HepG2 (cell line): ENCODE measurements around the gene NPHP4. TPM values are rescaled to one million over a fixed set of nuclear protein-coding genes. Genes with fewer than 3 reads are reported as not detected.

Source experiments
- CEBPB ChIP-seq: IDR thresholded peaks from 2 replicates; pipeline ENCODE4 v1.6.1; 2011; ENCODE audit warnings: low read depth, low read length, improper control_type of control experiment, borderline replicate concordance
- CENPT ChIP-seq: sonication (generic); formaldehyde crosslinking; IDR thresholded peaks from 2 replicates; pipeline ENCODE4 v1.8.0; 2022; ENCODE audit warnings: low read depth, mild to moderate bottlenecking, moderate library complexity, missing genetic modification reagents
- DMAP1 ChIP-seq: IDR thresholded peaks from 2 replicates; pipeline ENCODE4 v1.6.1; 2016
- EEA1 ChIP-seq: sonication (generic); formaldehyde crosslinking; IDR thresholded peaks from 2 replicates; pipeline ENCODE4 v1.5.1; 2020; ENCODE audit warnings: mild to moderate bottlenecking, missing genetic modification reagents, borderline replicate concordance
- FOSL2 ChIP-seq: sonication (generic); formaldehyde crosslinking; IDR thresholded peaks from 2 replicates; pipeline ENCODE4 v1.4.0; 2020; ENCODE audit warnings: missing genetic modification reagents
- GZF1 ChIP-seq: sonication (generic); formaldehyde crosslinking; IDR thresholded peaks from 2 replicates; pipeline ENCODE4 v1.5.1; 2020; ENCODE audit warnings: mild to moderate bottlenecking, missing genetic modification reagents
- HOXA7 ChIP-seq: sonication (generic); formaldehyde crosslinking; IDR thresholded peaks from 2 replicates; pipeline ENCODE4 v1.8.1; 2022; ENCODE audit warnings: mild to moderate bottlenecking, missing genetic modification reagents, moderate library complexity
- MTF1 ChIP-seq: sonication (generic); formaldehyde crosslinking; IDR thresholded peaks from 2 replicates; pipeline ENCODE4 v1.5.0; 2020; ENCODE audit warnings: missing genetic modification reagents
- MYC ChIP-seq: sonication (generic); formaldehyde crosslinking; IDR thresholded peaks from 2 replicates; pipeline ENCODE4 v1.9.0; 2021; ENCODE audit warnings: missing genetic modification reagents, borderline replicate concordance
- NFIB ChIP-seq: sonication (generic); formaldehyde crosslinking; IDR thresholded peaks from 2 replicates; pipeline ENCODE4 v1.9.0; 2021; ENCODE audit warnings: missing genetic modification reagents, mild to moderate bottlenecking, borderline replicate concordance
- NPAS2 ChIP-seq: sonication (generic); formaldehyde crosslinking; IDR thresholded peaks from 2 replicates; pipeline ENCODE4 v1.8.0; 2022; ENCODE audit warnings: mild to moderate bottlenecking, missing genetic modification reagents, borderline replicate concordance
- PHB2 ChIP-seq: fragments of 450-650 bp; IDR thresholded peaks from 2 replicates; pipeline ENCODE4 v1.6.1; 2018; ENCODE audit not compliant: partially characterized antibody
- PHF20 ChIP-seq: sonication (generic); formaldehyde crosslinking; IDR thresholded peaks from 2 replicates; pipeline ENCODE4 v1.5.0; 2020; ENCODE audit warnings: mild to moderate bottlenecking, missing genetic modification reagents
- SP4 ChIP-seq: sonication (generic); formaldehyde crosslinking; IDR thresholded peaks from 2 replicates; pipeline ENCODE4 v1.8.1; 2023; ENCODE audit warnings: mild to moderate bottlenecking, missing genetic modification reagents
- SSRP1 ChIP-seq: IDR thresholded peaks from 2 replicates; pipeline ENCODE4 v1.6.1; 2016; ENCODE audit warnings: control low read depth
- XRCC5 ChIP-seq: fragments of 200-400 bp; formaldehyde crosslinking; optimal IDR thresholded peaks from 2 replicates; pipeline ENCODE3; 2017; ENCODE audit warnings: mild to moderate bottlenecking, low read length
- ZNF30 ChIP-seq: sonication (generic); formaldehyde crosslinking; IDR thresholded peaks from 2 replicates; pipeline ENCODE4 v1.5.0; 2020; ENCODE audit warnings: mild to moderate bottlenecking, missing genetic modification reagents
- ZNF879 ChIP-seq: sonication (generic); formaldehyde crosslinking; IDR thresholded peaks from 2 replicates; pipeline ENCODE4 v1.8.1; 2023; ENCODE audit warnings: missing genetic modification reagents
- polyA plus RNA-seq, 8 experiments: library from polyadenylated mRNA; depleted of rRNA in 3 of 8; stranded (reverse) in 7 of 8; unstranded in 1 of 8; fragments of >200 nt; fragmentation: Illumina TruSeq in 4 of 8; extraction: Trizol in 4 of 8; gene quantifications; 2 replicates each; pipeline versions ENCODE4 v1.2.1 to v1.2.3, GENCODE V29; 2011 to 2016; ENCODE audit warnings: low read depth in 4 of 8, missing spikeins in 1 of 8, mixed read lengths in 1 of 8; ENCODE audit not compliant: insufficient read depth in 1 of 8
- total RNA-seq, 5 experiments: library from RNA; depleted of rRNA; stranded (reverse); fragments of >200 nt; fragmentation: Illumina TruSeq; extraction: Trizol; gene quantifications; 2 replicates each; pipeline ENCODE4 v1.2.3, GENCODE V29; 2016; ENCODE audit warnings: low read depth in 1 of 5
- TF ChIP-seq, protein P1 (sequence below): sonication (generic); formaldehyde crosslinking; IDR thresholded peaks from 2 replicates; pipeline ENCODE4 v1.4.0; 2020; ENCODE audit warnings: missing genetic modification reagents
- TF ChIP-seq, protein P2 (sequence below): sonication (generic); formaldehyde crosslinking; conservative IDR thresholded peaks from 2 replicates; pipeline ENCODE4 v1.8.0; 2022; ENCODE audit warnings: mild to moderate bottlenecking, moderate library complexity, missing genetic modification reagents
- TF ChIP-seq, protein P3 (sequence below): sonication (generic); formaldehyde crosslinking; IDR thresholded peaks from 2 replicates; pipeline ENCODE4 v1.9.0; 2022; ENCODE audit warnings: low read depth, missing genetic modification reagents
- TF ChIP-seq, protein P4 (sequence below): sonication (generic); formaldehyde crosslinking; IDR thresholded peaks from 2 replicates; pipeline ENCODE4 v1.4.0; 2020; ENCODE audit warnings: missing genetic modification reagents; ENCODE audit errors: not compliant biosample characterization

NPHP4 gene
- total and polyA plus RNA-seq, 2 of the 13 experiments (the other 11 are each of a cell fraction or from before 2014, with no cell fraction given) = 4.4 to 6.8 TPM

DNA sequence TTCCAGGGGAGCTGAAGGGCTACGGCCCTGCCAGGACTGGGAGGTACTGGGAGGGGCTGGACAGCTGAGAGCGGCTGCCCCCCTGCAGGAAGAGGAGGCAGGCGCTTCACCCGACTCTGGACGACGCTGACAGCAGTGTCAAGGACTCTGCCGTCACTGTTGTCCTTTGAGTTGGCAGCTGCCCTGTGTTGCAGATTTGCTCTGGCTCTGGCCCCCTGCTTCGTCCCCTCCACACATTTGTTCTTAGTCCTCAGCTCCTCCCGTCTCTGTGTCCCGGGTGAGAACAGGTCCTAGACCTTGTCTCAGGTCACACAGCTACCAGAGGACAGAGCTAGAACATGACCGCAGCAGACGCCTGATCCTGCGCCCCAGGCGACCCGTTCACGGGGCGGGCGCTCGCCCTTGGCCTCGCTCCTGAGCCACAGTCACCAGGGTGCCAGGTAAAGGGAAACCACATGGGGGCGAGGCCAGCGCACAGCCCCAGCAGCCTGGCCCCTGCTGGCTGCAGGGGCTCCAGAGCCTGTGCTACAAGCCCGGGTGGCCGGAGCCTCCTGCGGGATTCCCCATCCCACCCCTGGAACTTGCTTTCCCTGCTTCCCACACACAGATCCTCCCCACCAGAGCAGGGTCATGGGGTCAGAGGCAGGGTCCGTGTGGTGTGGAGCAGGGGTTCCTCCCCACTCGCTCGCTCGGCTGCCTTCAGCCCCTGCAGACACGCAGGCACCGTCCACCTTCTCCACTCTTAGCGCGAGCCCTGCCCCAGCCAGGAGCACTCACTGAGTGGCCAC, 10.7 kb upstream of the NPHP4 start (continued):
- TF ChIP-seq ZNF879 (no peak), FOSL2 (0 out of 2 replicates have a peak, but pooled peaks have one; percentile 2), ZNF30 (CRISPR knock-in tag) (0 out of 2 replicates have a peak, but pooled peaks have one; percentile 42), EEA1 (CRISPR knock-in tag) (no peak), PHF20 (CRISPR knock-in tag) (no peak), GZF1 (CRISPR knock-in tag) (no peak), MYC (peak; percentile 22; the same call in 1 of the 2 replicates), SP4 (CRISPR knock-in tag) (0 out of 2 replicates have a peak, but pooled peaks have one; percentile 24), HOXA7 (CRISPR knock-in tag) (no peak), CEBPB (no peak), NFIB (CRISPR knock-in tag) (no peak), DMAP1 (CRISPR knock-in tag) (no peak), MTF1 (CRISPR knock-in tag) (no peak), NPAS2 (no peak), XRCC5 (peak; percentile 39), CENPT (CRISPR knock-in tag) (no peak), PHB2 (no peak), SSRP1 (no peak)
- TF ChIP-seq, protein P1, sequence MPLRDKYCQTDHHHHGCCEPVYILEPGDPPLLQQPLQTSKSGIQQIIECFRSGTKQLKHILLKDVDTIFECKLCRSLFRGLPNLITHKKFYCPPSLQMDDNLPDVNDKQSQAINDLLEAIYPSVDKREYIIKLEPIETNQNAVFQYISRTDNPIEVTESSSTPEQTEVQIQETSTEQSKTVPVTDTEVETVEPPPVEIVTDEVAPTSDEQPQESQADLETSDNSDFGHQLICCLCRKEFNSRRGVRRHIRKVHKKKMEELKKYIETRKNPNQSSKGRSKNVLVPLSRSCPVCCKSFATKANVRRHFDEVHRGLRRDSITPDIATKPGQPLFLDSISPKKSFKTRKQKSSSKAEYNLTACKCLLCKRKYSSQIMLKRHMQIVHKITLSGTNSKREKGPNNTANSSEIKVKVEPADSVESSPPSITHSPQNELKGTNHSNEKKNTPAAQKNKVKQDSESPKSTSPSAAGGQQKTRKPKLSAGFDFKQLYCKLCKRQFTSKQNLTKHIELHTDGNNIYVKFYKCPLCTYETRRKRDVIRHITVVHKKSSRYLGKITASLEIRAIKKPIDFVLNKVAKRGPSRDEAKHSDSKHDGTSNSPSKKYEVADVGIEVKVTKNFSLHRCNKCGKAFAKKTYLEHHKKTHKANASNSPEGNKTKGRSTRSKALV (CRISPR knock-in tag) = peak; percentile 89
- TF ChIP-seq, protein P2, sequence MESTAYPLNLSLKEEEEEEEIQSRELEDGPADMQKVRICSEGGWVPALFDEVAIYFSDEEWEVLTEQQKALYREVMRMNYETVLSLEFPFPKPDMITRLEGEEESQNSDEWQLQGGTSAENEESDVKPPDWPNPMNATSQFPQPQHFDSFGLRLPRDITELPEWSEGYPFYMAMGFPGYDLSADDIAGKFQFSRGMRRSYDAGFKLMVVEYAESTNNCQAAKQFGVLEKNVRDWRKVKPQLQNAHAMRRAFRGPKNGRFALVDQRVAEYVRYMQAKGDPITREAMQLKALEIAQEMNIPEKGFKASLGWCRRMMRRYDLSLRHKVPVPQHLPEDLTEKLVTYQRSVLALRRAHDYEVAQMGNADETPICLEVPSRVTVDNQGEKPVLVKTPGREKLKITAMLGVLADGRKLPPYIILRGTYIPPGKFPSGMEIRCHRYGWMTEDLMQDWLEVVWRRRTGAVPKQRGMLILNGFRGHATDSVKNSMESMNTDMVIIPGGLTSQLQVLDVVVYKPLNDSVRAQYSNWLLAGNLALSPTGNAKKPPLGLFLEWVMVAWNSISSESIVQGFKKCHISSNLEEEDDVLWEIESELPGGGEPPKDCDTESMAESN (CRISPR knock-in tag) = no peak
- TF ChIP-seq, protein P3, sequence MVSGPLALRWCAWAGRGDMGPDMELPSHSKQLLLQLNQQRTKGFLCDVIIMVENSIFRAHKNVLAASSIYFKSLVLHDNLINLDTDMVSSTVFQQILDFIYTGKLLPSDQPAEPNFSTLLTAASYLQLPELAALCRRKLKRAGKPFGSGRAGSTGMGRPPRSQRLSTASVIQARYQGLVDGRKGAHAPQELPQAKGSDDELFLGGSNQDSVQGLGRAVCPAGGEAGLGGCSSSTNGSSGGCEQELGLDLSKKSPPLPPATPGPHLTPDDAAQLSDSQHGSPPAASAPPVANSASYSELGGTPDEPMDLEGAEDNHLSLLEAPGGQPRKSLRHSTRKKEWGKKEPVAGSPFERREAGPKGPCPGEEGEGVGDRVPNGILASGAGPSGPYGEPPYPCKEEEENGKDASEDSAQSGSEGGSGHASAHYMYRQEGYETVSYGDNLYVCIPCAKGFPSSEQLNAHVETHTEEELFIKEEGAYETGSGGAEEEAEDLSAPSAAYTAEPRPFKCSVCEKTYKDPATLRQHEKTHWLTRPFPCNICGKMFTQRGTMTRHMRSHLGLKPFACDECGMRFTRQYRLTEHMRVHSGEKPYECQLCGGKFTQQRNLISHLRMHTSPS = 0 out of 2 replicates have a peak, but pooled peaks have one; percentile 28
- TF ChIP-seq, protein P4, sequence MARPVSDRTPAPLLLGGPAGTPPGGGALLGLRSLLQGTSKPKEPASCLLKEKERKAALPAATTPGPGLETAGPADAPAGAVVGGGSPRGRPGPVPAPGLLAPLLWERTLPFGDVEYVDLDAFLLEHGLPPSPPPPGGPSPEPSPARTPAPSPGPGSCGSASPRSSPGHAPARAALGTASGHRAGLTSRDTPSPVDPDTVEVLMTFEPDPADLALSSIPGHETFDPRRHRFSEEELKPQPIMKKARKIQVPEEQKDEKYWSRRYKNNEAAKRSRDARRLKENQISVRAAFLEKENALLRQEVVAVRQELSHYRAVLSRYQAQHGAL (CRISPR knock-in tag) = no peak
